Astrocyte of the cerebellum (primary cell): ENCODE measurements around the gene AFG1L.

Experiments used
- DNase-seq: peaks from one replicate; pipeline ENCODE4 v3.0.0-alpha.2; 2011; ENCODE audit warnings: low read depth
- H3K4me3 ChIP-seq: 2 replicates; pipeline ENCODE4 v1.5.1; 2011; ENCODE audit warnings: mild to moderate bottlenecking, low read depth, low read length, moderate library complexity
- CTCF ChIP-seq: IDR thresholded peaks from 2 replicates; pipeline ENCODE4 v1.5.1; 2012; ENCODE audit warnings: low read length, low read depth, moderate library complexity, mild to moderate bottlenecking; ENCODE audit errors: missing control alignments
- in situ Hi-C: cut with HindIII; loops from 2 replicates; pipeline ENCODE4 v1.10.0; 2017; ENCODE audit warnings: low sequenced_read_pairs

Gene AFG1L

DNA sequence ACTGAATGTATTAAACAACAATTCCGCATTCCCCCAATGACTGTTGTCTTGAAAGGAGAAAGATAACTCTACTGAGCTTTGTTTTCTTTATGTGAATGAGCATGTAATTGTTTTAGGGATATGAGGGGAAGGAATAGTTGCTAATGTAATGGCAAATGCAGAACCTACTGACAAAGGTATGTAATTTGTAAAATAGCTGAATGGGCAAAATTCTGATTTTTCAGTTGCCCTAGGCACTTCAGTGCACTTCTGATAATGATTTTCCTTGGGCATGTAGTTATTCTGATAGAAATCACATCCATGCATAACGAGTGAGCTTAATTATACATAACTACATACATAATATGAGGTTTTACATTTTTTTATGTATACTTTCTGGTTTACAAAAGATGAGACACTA is 212.5 kb downstream of the AFG1L start:
- no peak for TF ChIP-seq CTCF
- in situ Hi-C loops: no loop called here
- no peak overlapping the region for H3K4me3 ChIP-seq
- DNase-seq: no peak

GRCh38 chr6:108510461-108511319 is 215.8 kb downstream of the AFG1L start:
- no peak overlapping the region for H3K4me3 ChIP-seq
- DNase-seq: no peak
- TF ChIP-seq CTCF: no peak
- in situ Hi-C loops: no loop called here

GRCh38 chr6:108518714-108519576 is 224.1 kb downstream of the AFG1L start:
- no peak overlapping the region for H3K4me3 ChIP-seq
- DNase-seq: no peak
- in situ Hi-C loops: no loop called here
- peak; percentile 66 for TF ChIP-seq CTCF

DNA sequence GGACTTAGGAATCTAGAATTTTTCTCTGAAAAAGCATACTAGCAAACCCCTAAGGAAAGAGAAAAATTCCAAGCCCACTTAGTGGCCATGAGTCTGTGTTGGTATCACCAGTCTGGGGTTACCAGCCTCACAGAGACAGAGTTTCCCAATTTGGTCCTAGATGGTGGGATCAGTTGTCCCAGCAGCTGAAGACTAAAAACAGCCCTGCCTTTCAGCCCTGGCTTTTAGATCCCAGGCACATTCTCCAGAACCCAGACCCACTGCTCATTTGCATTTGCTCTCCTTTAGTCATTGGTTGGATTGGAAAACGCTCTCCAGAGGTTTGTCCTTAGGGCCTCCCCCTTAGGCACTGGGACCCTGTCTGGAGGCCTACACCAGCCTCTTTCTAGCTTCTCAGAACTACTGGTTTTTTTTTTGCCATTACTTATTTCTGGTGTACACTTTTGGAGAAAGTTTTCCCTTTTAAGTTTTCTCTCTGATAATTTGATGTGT is 226.8 kb downstream of the AFG1L start:
- no peak overlapping the region for H3K4me3 ChIP-seq
- no peak for DNase-seq
- TF ChIP-seq CTCF: no peak
- in situ Hi-C loops: no loop called here

DNA sequence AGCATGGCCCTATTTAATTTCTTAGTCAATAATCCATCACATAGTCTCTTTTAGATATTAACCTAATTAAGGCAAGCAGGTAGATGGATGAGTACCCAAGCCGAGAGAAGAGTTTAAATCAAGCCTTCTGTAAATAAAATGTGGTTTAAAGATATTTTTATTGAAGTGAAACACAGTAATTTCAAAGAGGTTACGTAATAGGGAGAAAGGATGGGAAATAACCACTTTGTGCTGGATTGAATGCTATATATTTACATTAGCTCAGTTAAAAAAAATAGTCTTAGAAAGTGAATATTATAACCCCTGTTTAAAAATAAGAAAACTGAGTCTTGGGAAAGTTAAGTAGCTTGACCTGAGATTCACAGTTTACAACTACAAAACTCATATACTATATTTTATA is 228.8 kb downstream of the AFG1L start:
- no peak for DNase-seq
- H3K4me3 ChIP-seq: no peak overlapping the region
- no peak for TF ChIP-seq CTCF
- in situ Hi-C loops: no loop called here

GRCh38 chr6:108524528-108525248 is 229.8 kb downstream of the AFG1L start:
- in situ Hi-C loops: no loop called here
- no peak for TF ChIP-seq CTCF
- no peak overlapping the region for H3K4me3 ChIP-seq
- DNase-seq: no peak
